ENCODE measurements around the gene FOLR1. TPM values are rescaled to one million over a fixed set of nuclear protein-coding genes. Genes with fewer than 3 reads are reported as not detected.
A peak's percentile ranks its signal among the peaks of the same experiment; 100 is the strongest.

The FOLR1 gene
- total RNA-seq, 1 experiment from 2014 or later: not detected

DNA sequence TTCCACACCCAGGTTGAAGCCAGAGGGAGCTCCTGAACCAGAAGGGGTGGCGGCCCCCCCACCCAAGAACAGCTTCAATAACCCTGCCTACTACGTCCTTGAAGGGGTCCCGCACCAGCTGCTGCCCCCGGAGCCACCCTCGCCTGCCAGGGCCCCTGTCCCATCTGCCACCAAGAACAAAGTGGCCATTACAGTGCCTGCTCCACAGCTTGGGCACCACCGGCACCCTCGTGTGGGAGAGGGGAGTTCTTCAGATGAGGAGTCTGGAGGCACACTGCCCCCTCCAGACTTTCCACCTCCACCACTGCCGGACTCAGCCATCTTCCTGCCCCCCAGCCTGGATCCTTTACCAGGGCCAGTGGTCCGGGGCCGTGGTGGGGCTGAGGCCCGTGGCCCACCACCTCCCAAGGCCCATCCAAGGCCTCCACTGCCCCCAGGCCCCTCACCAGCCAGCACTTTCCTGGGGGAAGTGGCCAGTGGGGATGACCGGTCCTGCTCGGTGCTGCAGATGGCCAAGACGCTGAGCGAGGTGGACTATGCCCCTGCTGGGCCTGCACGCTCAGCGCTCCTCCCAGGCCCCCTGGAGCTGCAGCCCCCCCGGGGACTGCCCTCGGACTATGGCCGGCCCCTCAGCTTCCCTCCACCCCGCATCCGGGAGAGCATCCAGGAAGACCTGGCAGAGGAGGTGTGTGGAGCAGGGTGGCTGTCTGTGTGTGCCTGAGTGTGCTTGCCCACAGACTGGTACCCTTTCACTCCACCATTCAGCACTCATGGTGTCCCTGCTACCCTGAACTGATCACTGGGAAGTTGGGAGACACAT is 45.4 kb downstream of the FOLR1 start:
- peaks cover 15% of the 10 kb centered on the region for H3K4me1 ChIP-seq (ENCODE audit: control insufficient read depth, insufficient read depth, low read length)
- no peak overlapping the region for H3K4me3 ChIP-seq (ENCODE audit: low read depth in 2 of 2, low read length in 2 of 2)
- in situ Hi-C loops (cut with HindIII; ENCODE audit: low pct_unique_long_range_greater_than_20kb, low sequenced_read_pairs) (no loop called here), intact Hi-C loops (cut with micrococcal nuclease; ENCODE audit: unreplicated experiment) (no loop called here)
- ChIA-PET POLR2A (no interaction called here), CTCF (interaction anchor here (0.6 to 1.2 kb wide), 3 partner anchors 10 to 479 kb away, joined by 3 to 4 read pairs (median 4); no protein-coding TSS in a partner anchor)
- H3K36me3 ChIP-seq (ENCODE audit: control insufficient read depth, insufficient read depth, low read length): peaks cover 8% of the 10 kb centered on the region
- no peak overlapping the region for H3K27ac ChIP-seq (ENCODE audit: low read length)
- BruUV-seq (replicated peaks): no TSS peak
- TF ChIP-seq, protein P1, sequence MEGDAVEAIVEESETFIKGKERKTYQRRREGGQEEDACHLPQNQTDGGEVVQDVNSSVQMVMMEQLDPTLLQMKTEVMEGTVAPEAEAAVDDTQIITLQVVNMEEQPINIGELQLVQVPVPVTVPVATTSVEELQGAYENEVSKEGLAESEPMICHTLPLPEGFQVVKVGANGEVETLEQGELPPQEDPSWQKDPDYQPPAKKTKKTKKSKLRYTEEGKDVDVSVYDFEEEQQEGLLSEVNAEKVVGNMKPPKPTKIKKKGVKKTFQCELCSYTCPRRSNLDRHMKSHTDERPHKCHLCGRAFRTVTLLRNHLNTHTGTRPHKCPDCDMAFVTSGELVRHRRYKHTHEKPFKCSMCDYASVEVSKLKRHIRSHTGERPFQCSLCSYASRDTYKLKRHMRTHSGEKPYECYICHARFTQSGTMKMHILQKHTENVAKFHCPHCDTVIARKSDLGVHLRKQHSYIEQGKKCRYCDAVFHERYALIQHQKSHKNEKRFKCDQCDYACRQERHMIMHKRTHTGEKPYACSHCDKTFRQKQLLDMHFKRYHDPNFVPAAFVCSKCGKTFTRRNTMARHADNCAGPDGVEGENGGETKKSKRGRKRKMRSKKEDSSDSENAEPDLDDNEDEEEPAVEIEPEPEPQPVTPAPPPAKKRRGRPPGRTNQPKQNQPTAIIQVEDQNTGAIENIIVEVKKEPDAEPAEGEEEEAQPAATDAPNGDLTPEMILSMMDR (IDR thresholded peaks at IDR 0.05): no peak; the same call in 1 of the 2 replicates
- TF ChIP-seq SIN3A (IDR thresholded peaks at IDR 0.05; ENCODE audit: borderline replicate concordance, insufficient read depth, low read depth, low read length) (no peak), POLR2AphosphoS5 (IDR thresholded peaks at IDR 0.05; ENCODE audit: low read depth, low read length) (no peak), REST (IDR thresholded peaks at IDR 0.05; ENCODE audit: insufficient read depth in 1 of 2, low read depth in 2 of 2, low read length in 1 of 2) (no peak), TCF7L2 (IDR thresholded peaks at IDR 0.05; ENCODE audit: low read depth, low read length) (no peak)
- peak; percentile 9; the same call in 1 of the 2 replicates for ATAC-seq
- no peaks in the 10 kb centered on the region for H3K27me3 ChIP-seq (ENCODE audit: control insufficient read depth, insufficient read depth, low read length)
- DNase-seq (ENCODE audit: low read depth, low spot score): no peak
- no peaks in the 10 kb centered on the region for H3K9me3 ChIP-seq (ENCODE audit: control insufficient read depth, insufficient read depth, low read depth, low read length)

DNA sequence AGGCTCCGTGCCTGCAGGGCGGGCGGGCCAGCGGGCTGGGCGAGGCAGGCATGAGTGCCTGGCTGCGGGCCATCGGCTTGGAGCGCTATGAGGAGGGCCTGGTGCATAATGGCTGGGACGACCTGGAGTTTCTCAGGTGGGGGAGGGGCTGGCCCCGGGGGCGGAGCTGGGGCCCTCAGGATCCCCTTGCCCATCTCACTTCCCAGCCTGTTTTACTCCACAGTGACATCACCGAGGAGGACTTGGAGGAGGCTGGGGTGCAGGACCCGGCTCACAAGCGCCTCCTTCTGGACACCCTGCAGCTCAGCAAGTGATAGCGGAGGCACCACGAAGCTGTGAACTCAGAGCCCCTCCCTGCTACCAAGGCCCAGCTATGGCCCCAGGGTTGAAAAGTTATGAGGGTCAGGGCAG is 46.1 kb downstream of the FOLR1 start:
- DNase-seq (ENCODE audit: low read depth, low spot score) (peak; percentile 27), ATAC-seq (peak; percentile 69)
- in situ Hi-C loops (cut with HindIII; ENCODE audit: low pct_unique_long_range_greater_than_20kb, low sequenced_read_pairs): no loop called here
- no peak overlapping the region for H3K4me3 ChIP-seq (ENCODE audit: low read depth in 2 of 2, low read length in 2 of 2)
- ChIA-PET POLR2A (no interaction called here), CTCF (interaction anchor here (0.6 to 1.2 kb wide), 3 partner anchors 10 to 193 kb away, joined by 4 read pairs; no protein-coding TSS in a partner anchor)
- H3K27ac ChIP-seq (ENCODE audit: low read length): no peak overlapping the region
- BruUV-seq (replicated peaks): no TSS peak
- TF ChIP-seq REST (IDR thresholded peaks at IDR 0.05; ENCODE audit: insufficient read depth in 1 of 2, low read depth in 2 of 2, low read length in 1 of 2): no peak
- TF ChIP-seq, protein P1 (IDR thresholded peaks at IDR 0.05): peak; percentile 96
- peaks cover 7% of the 10 kb centered on the region for H3K36me3 ChIP-seq (ENCODE audit: control insufficient read depth, insufficient read depth, low read length)
- no peaks in the 10 kb centered on the region for H3K27me3 ChIP-seq (ENCODE audit: control insufficient read depth, insufficient read depth, low read length)
- H3K4me1 ChIP-seq (ENCODE audit: control insufficient read depth, insufficient read depth, low read length): peaks cover 15% of the 10 kb centered on the region
- intact Hi-C loops (cut with micrococcal nuclease; ENCODE audit: unreplicated experiment): no loop called here
- H3K9me3 ChIP-seq (ENCODE audit: control insufficient read depth, insufficient read depth, low read depth, low read length): no peaks in the 10 kb centered on the region
